Stimulated activated CD4-positive, alpha-beta T cell treated with anti-CD3 and anti-CD28 coated beads, Interleukin-12 subunit alpha, Interleukin-12 subunit beta, amount 100 ng/mL, for 24 hours (primary cell): Measurements from ENCODE around the gene NSL1.

ENCODE experiments used
- DNase-seq, 2 experiments: peaks; one replicate each; pipeline ENCODE4 v3.0.0-alpha.2; 2020; ENCODE audit warnings: low read depth in 2 of 2

The NSL1 gene

GRCh38 chr1:212685429-212685828 lies 106.1 kb downstream of the NSL1 start:
- DNase-seq: no peak

- no peak for DNase-seq
Measured at GRCh38 chr1:212684521-212685090, 107.0 kb downstream of the NSL1 start.

- DNase-seq: no peak
Measured at GRCh38 chr1:212684076-212684475, 107.5 kb downstream of the NSL1 start.

- peak in 1 of 2 experiments; percentile 39 for DNase-seq
Measured at GRCh38 chr1:212683357-212683722, 108.2 kb downstream of the NSL1 start.

- DNase-seq: no peak
Measured at GRCh38 chr1:212680680-212681389, 110.7 kb downstream of the NSL1 start.

GRCh38 chr1:212678456-212679410 lies 112.8 kb downstream of the NSL1 start:
- no peak for DNase-seq

GRCh38 chr1:212677573-212677972 lies 114.0 kb downstream of the NSL1 start:
- DNase-seq: no peak

- no peak for DNase-seq
Measured at GRCh38 chr1:212677136-212677535, 114.4 kb downstream of the NSL1 start.
